ENCODE results near the gene GJA4.

Gene GJA4

GRCh38 chr1:34844252-34844634, 51.4 kb downstream of the GJA4 start:
- no peaks in the 10 kb centered on the region for H3K4me1 ChIP-seq (ENCODE audit: control insufficient read depth, insufficient read depth, low read length)
- H3K9me3 ChIP-seq (replicated peaks; ENCODE audit: low read length), result no peaks in the 10 kb centered on the region
- peaks cover 4% of the 10 kb centered on the region for H3K36me3 ChIP-seq (ENCODE audit: insufficient read depth, low read length)
- no peaks in the 10 kb centered on the region for H3K27me3 ChIP-seq (ENCODE audit: control insufficient read depth, insufficient read depth, low read length)
- H3K4me3 ChIP-seq (ENCODE audit: low read length), result no peak overlapping the region
- H3K4me2 ChIP-seq (ENCODE audit: low read length), result no peak overlapping the region
- no peak overlapping the region for H3K9ac ChIP-seq (ENCODE audit: low read depth, low read length)

Measured in skeletal muscle satellite cell (primary cell).